WTC11 (cell line): Measurements from ENCODE around the gene PMS1. TPM values are rescaled to one million over a fixed set of nuclear protein-coding genes. Genes with fewer than 3 reads are reported as not detected.

Experiments
- ATAC-seq: fragments of 200-7000 bp; cut with Tn5 transposase; 2 replicates; pipeline ENCODE4 v1.10.0; 2021; ENCODE audit warnings: mild to moderate bottlenecking, moderate library complexity
- CTCF ChIA-PET: fragments of 300-600 bp; sonication (Branson Sonifier 250); formaldehyde crosslinking; loops from one replicate; lab custom pipeline; 2021; ENCODE audit warnings: antibody characterized with exemption; lab: Charles Lee
- POLR2A ChIA-PET: fragments of 350-600 bp; sonication (Branson Sonifier 250); formaldehyde crosslinking; loops from one replicate; lab custom pipeline; 2021; ENCODE audit warnings: antibody characterized with exemption; lab: Charles Lee
- DNase-seq: peaks from one replicate; pipeline ENCODE4 v3.0.0; 2021; ENCODE audit warnings: low spot score
- H3K27ac Mint-ChIP-seq: 2 replicates; pipeline ENCODE4 v1.8.0; 2021; ENCODE audit warnings: mixed read lengths
- H3K27me3 Mint-ChIP-seq: 2 replicates; pipeline ENCODE4 v1.8.0; 2021; ENCODE audit warnings: low read depth, mild to moderate bottlenecking, moderate library complexity, mixed read lengths
- H3K36me3 Mint-ChIP-seq: 2 replicates; pipeline ENCODE4 v1.8.0; 2021; ENCODE audit warnings: mixed read lengths
- H3K4me1 Mint-ChIP-seq: 2 replicates; pipeline ENCODE4 v1.8.0; 2022; ENCODE audit warnings: mixed read lengths
- H3K4me3 Mint-ChIP-seq: 2 replicates; pipeline ENCODE4 v1.8.0; 2021; ENCODE audit warnings: mild to moderate bottlenecking, moderate library complexity, mixed read lengths
- H3K9me3 Mint-ChIP-seq: 2 replicates; pipeline ENCODE4 v1.8.0; 2021; ENCODE audit warnings: mixed read lengths
- ETV6 ChIP-seq: sonication (generic); formaldehyde crosslinking; IDR thresholded peaks from 2 replicates; pipeline ENCODE4 v1.8.1; 2022; ENCODE audit warnings: mild to moderate bottlenecking, missing genetic modification reagents
- GABPB1 ChIP-seq: sonication (generic); formaldehyde crosslinking; IDR thresholded peaks from 2 replicates; pipeline ENCODE4 v1.8.1; 2023; ENCODE audit warnings: mild to moderate bottlenecking, missing genetic modification reagents
- GRHL2 ChIP-seq: fragments of 250-450 bp; sonication (Bioruptor Pico); IDR thresholded peaks from 2 replicates; pipeline ENCODE4 v1.8.0; 2022; ENCODE audit warnings: mild to moderate bottlenecking, moderate library complexity; ENCODE audit not compliant: insufficient replicate concordance, severe bottlenecking
- NFATC4 ChIP-seq: fragments of 250-450 bp; sonication (Bioruptor Pico); IDR thresholded peaks from 2 replicates; pipeline ENCODE4 v1.9.0; 2021; ENCODE audit warnings: mild to moderate bottlenecking
- NFE2L1 ChIP-seq: sonication (generic); formaldehyde crosslinking; IDR thresholded peaks from 2 replicates; pipeline ENCODE4 v1.8.1; 2023; ENCODE audit warnings: missing genetic modification reagents
- NR3C1 ChIP-seq: sonication (generic); formaldehyde crosslinking; conservative IDR thresholded peaks from 2 replicates; pipeline ENCODE4 v1.8.1; 2023; ENCODE audit warnings: low read depth, mild to moderate bottlenecking, missing genetic modification reagents
- RELA ChIP-seq: sonication (generic); formaldehyde crosslinking; IDR thresholded peaks from 2 replicates; pipeline ENCODE4 v1.8.1; 2022; ENCODE audit warnings: missing genetic modification reagents, mild to moderate bottlenecking, borderline replicate concordance
- SOX15 ChIP-seq: fragments of 250-450 bp; sonication (Bioruptor Pico); IDR thresholded peaks from 2 replicates; pipeline ENCODE4 v1.9.0; 2021; ENCODE audit warnings: mild to moderate bottlenecking
- SP1 ChIP-seq: sonication (generic); formaldehyde crosslinking; conservative IDR thresholded peaks from 2 replicates; pipeline ENCODE4 v1.8.1; 2022; ENCODE audit warnings: missing genetic modification reagents
- TEAD1 ChIP-seq: sonication (generic); formaldehyde crosslinking; IDR thresholded peaks from 2 replicates; pipeline ENCODE4 v1.8.0; 2022; ENCODE audit warnings: mild to moderate bottlenecking, missing genetic modification reagents
- TEAD4 ChIP-seq: sonication (generic); formaldehyde crosslinking; IDR thresholded peaks from 2 replicates; pipeline ENCODE4 v1.8.0; 2022; ENCODE audit warnings: mild to moderate bottlenecking, missing genetic modification reagents
- TP53 ChIP-seq: sonication (generic); formaldehyde crosslinking; IDR thresholded peaks from 2 replicates; pipeline ENCODE4 v1.8.1; 2023; ENCODE audit warnings: mild to moderate bottlenecking, missing genetic modification reagents
- ZNF263 ChIP-seq: sonication (generic); formaldehyde crosslinking; IDR thresholded peaks from 2 replicates; pipeline ENCODE4 v1.8.1; 2022; ENCODE audit warnings: low read depth, mild to moderate bottlenecking, moderate library complexity, missing genetic modification reagents
- ZNF317 ChIP-seq: sonication (generic); formaldehyde crosslinking; IDR thresholded peaks from 2 replicates; pipeline ENCODE4 v1.8.1; 2023; ENCODE audit warnings: low read depth, mild to moderate bottlenecking, moderate library complexity, missing genetic modification reagents, borderline replicate concordance
- ZNF416 ChIP-seq: fragments of 250-450 bp; sonication (Bioruptor Pico); IDR thresholded peaks from 2 replicates; pipeline ENCODE4 v1.9.0; 2021; ENCODE audit warnings: mild to moderate bottlenecking, inconsistent platforms
- total RNA-seq: library from RNA; stranded (reverse); gene quantifications from 3 replicates; pipeline ENCODE4 v1.2.3, GENCODE V29; 2021
- TF ChIP-seq, protein P1 (sequence below): sonication (generic); formaldehyde crosslinking; IDR thresholded peaks from 2 replicates; pipeline ENCODE4 v1.8.0; 2023; ENCODE audit warnings: mild to moderate bottlenecking, missing genetic modification reagents
- TF ChIP-seq, protein P2 (sequence below): sonication (generic); formaldehyde crosslinking; IDR thresholded peaks from 2 replicates; pipeline ENCODE4 v1.8.0; 2022; ENCODE audit warnings: mild to moderate bottlenecking, missing genetic modification reagents
- TF ChIP-seq, protein P3 (sequence below): sonication (generic); formaldehyde crosslinking; IDR thresholded peaks from 2 replicates; pipeline ENCODE4 v1.8.1; 2022; ENCODE audit warnings: mild to moderate bottlenecking, moderate library complexity, missing genetic modification reagents
- TF ChIP-seq, protein P4 (sequence below): sonication (generic); formaldehyde crosslinking; IDR thresholded peaks from 2 replicates; pipeline ENCODE4 v1.8.0; 2022; ENCODE audit warnings: mild to moderate bottlenecking, missing genetic modification reagents
- TF ChIP-seq, protein P5 (sequence below): fragments of 250-450 bp; sonication (Bioruptor Pico); IDR thresholded peaks from 2 replicates; pipeline ENCODE4 v1.8.0; 2021; ENCODE audit warnings: mild to moderate bottlenecking
- TF ChIP-seq, protein P6 (sequence below): sonication (generic); formaldehyde crosslinking; IDR thresholded peaks from 2 replicates; pipeline ENCODE4 v1.8.1; 2023; ENCODE audit warnings: mild to moderate bottlenecking, missing genetic modification reagents, borderline replicate concordance
- TF ChIP-seq, protein P7 (sequence below): sonication (generic); formaldehyde crosslinking; IDR thresholded peaks from 2 replicates; pipeline ENCODE4 v1.8.0; 2023; ENCODE audit warnings: missing genetic modification reagents

The PMS1 gene
- total RNA-seq, 1 experiment from 2014 or later: 49.8 TPM

DNA sequence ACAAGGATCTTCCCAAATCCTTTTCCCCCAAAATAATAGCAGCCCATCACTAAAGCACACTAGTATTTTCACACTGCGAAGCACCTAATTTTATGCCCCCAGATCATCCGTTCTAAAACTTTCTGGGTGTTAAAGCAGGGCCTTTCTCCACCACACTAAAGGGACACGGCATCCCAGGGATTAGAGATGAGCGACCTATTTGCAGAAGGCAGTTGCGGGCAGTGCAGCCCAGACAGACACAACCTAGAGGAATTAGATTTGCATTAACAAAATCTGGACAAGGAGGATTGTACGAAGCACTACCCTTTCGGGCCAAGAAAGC lies 22.1 kb upstream of the PMS1 start (continued):
- TF ChIP-seq, protein P1, sequence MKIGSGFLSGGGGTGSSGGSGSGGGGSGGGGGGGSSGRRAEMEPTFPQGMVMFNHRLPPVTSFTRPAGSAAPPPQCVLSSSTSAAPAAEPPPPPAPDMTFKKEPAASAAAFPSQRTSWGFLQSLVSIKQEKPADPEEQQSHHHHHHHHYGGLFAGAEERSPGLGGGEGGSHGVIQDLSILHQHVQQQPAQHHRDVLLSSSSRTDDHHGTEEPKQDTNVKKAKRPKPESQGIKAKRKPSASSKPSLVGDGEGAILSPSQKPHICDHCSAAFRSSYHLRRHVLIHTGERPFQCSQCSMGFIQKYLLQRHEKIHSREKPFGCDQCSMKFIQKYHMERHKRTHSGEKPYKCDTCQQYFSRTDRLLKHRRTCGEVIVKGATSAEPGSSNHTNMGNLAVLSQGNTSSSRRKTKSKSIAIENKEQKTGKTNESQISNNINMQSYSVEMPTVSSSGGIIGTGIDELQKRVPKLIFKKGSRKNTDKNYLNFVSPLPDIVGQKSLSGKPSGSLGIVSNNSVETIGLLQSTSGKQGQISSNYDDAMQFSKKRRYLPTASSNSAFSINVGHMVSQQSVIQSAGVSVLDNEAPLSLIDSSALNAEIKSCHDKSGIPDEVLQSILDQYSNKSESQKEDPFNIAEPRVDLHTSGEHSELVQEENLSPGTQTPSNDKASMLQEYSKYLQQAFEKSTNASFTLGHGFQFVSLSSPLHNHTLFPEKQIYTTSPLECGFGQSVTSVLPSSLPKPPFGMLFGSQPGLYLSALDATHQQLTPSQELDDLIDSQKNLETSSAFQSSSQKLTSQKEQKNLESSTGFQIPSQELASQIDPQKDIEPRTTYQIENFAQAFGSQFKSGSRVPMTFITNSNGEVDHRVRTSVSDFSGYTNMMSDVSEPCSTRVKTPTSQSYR (CRISPR knock-in tag): no peak
- TF ChIP-seq, protein P2, sequence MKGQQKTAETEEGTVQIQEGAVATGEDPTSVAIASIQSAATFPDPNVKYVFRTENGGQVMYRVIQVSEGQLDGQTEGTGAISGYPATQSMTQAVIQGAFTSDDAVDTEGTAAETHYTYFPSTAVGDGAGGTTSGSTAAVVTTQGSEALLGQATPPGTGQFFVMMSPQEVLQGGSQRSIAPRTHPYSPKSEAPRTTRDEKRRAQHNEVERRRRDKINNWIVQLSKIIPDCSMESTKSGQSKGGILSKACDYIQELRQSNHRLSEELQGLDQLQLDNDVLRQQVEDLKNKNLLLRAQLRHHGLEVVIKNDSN: no peak
- no peak for TF ChIP-seq RELA
- TF ChIP-seq, protein P3, sequence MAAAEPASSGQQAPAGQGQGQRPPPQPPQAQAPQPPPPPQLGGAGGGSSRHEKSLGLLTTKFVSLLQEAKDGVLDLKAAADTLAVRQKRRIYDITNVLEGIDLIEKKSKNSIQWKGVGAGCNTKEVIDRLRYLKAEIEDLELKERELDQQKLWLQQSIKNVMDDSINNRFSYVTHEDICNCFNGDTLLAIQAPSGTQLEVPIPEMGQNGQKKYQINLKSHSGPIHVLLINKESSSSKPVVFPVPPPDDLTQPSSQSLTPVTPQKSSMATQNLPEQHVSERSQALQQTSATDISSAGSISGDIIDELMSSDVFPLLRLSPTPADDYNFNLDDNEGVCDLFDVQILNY (CRISPR knock-in tag): no peak
- TF ChIP-seq, protein P4, sequence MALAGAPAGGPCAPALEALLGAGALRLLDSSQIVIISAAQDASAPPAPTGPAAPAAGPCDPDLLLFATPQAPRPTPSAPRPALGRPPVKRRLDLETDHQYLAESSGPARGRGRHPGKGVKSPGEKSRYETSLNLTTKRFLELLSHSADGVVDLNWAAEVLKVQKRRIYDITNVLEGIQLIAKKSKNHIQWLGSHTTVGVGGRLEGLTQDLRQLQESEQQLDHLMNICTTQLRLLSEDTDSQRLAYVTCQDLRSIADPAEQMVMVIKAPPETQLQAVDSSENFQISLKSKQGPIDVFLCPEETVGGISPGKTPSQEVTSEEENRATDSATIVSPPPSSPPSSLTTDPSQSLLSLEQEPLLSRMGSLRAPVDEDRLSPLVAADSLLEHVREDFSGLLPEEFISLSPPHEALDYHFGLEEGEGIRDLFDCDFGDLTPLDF: no peak
- no peak for TF ChIP-seq ZNF416 (CRISPR knock-in tag)
- no peak for TF ChIP-seq ZNF263 (CRISPR knock-in tag)
- TF ChIP-seq SP1 (CRISPR knock-in tag): no peak
- TF ChIP-seq, protein P5, sequence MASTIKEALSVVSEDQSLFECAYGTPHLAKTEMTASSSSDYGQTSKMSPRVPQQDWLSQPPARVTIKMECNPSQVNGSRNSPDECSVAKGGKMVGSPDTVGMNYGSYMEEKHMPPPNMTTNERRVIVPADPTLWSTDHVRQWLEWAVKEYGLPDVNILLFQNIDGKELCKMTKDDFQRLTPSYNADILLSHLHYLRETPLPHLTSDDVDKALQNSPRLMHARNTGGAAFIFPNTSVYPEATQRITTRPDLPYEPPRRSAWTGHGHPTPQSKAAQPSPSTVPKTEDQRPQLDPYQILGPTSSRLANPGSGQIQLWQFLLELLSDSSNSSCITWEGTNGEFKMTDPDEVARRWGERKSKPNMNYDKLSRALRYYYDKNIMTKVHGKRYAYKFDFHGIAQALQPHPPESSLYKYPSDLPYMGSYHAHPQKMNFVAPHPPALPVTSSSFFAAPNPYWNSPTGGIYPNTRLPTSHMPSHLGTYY (CRISPR knock-in tag): no peak
- no peak for TF ChIP-seq SOX15 (CRISPR knock-in tag)
- TF ChIP-seq, protein P6, sequence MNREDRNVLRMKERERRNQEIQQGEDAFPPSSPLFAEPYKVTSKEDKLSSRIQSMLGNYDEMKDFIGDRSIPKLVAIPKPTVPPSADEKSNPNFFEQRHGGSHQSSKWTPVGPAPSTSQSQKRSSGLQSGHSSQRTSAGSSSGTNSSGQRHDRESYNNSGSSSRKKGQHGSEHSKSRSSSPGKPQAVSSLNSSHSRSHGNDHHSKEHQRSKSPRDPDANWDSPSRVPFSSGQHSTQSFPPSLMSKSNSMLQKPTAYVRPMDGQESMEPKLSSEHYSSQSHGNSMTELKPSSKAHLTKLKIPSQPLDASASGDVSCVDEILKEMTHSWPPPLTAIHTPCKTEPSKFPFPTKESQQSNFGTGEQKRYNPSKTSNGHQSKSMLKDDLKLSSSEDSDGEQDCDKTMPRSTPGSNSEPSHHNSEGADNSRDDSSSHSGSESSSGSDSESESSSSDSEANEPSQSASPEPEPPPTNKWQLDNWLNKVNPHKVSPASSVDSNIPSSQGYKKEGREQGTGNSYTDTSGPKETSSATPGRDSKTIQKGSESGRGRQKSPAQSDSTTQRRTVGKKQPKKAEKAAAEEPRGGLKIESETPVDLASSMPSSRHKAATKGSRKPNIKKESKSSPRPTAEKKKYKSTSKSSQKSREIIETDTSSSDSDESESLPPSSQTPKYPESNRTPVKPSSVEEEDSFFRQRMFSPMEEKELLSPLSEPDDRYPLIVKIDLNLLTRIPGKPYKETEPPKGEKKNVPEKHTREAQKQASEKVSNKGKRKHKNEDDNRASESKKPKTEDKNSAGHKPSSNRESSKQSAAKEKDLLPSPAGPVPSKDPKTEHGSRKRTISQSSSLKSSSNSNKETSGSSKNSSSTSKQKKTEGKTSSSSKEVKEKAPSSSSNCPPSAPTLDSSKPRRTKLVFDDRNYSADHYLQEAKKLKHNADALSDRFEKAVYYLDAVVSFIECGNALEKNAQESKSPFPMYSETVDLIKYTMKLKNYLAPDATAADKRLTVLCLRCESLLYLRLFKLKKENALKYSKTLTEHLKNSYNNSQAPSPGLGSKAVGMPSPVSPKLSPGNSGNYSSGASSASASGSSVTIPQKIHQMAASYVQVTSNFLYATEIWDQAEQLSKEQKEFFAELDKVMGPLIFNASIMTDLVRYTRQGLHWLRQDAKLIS (CRISPR knock-in tag): no peak

DNA sequence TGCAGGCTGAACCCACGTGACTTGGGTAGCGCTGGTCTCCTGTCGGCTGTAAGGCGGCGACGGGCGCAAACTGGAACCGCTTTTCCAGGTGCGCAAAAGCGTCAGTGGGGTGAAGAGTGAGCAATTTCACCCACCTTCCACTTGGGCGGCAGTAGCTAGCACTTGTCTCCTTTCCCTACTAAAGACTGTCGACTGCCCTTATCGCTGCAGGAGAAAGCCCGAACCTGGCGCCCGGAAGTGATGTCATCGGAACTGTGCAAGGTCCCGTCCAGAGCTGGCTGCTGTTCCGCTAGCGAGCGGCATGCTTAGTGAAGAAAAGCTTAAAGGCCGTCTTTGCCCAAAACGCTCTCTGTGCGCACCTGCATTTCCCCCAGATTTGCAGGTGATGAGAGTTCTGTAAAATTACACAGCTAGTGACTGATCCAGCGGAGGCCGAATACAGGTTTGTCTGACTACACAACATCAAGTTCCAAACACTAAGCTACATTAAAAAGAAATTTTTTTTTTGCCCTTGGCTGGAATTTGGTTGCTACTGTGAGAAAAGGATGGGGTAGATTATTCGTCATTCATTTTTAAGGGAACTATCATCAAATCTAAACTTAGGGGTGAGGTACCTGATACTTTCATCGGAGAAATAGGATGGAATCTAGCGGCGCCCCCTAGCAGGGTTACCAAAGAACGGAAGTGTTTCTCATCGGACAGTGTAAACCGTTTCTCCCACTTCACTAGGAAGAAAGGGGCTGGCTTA lies 21.5 kb upstream of the PMS1 start, which contains the start of gene OSGEPL1:
Gene OSGEPL1, minus strand, starts transcription at position 242 of the 748 bp plus-strand sequence. CDS start 1,152 bp downstream, outside the sequence.
- Mint-ChIP-seq H3K4me3 (peak within 1 kb of the TSS; percentile 89), H3K4me1 (peaks cover 3% of the 10 kb centered on the region; the same call in 1 of the 2 replicates), H3K36me3 (peaks cover 12% of the 10 kb centered on the region), H3K9me3 (no peaks in the 10 kb centered on the region), H3K27ac (peak within 1 kb of the TSS; percentile 96), H3K27me3 (no peaks in the 10 kb centered on the region)
- DNase-seq (peak; percentile 93), ATAC-seq (peak; percentile 97)
- CTCF ChIA-PET: interaction anchor here (0.8 to 2.4 kb wide), 23 partner anchors 9 to 557 kb away, joined by 3 to 15 read pairs (median 4); partner anchors contain the start of genes ANKAR, ASNSD1, HIBCH and ORMDL1
- POLR2A ChIA-PET: interaction anchor here (0.7 to 1.3 kb wide), 7 partner anchors 9 to 557 kb away, joined by 3 to 15 read pairs (median 4); partner anchors contain the start of genes ANKAR, HIBCH, ORMDL1 and PMS1
- TF ChIP-seq GRHL2 (CRISPR knock-in tag) (no peak), TP53 (CRISPR knock-in tag) (no peak), NFATC4 (CRISPR knock-in tag) (no peak), ZNF263 (CRISPR knock-in tag) (no peak), ETV6 (CRISPR knock-in tag) (peak; percentile 82), TEAD4 (CRISPR knock-in tag) (no peak), TEAD1 (CRISPR knock-in tag) (0 out of 2 replicates have a peak, but pooled peaks have one; percentile 51), GABPB1 (CRISPR knock-in tag) (peak; percentile 77), SOX15 (CRISPR knock-in tag) (no peak), ZNF416 (CRISPR knock-in tag) (no peak), NFE2L1 (CRISPR knock-in tag) (0 out of 2 replicates have a peak, but pooled peaks have one; percentile 25), NR3C1 (CRISPR knock-in tag) (no peak), ZNF317 (CRISPR knock-in tag) (no peak)
- TF ChIP-seq, protein P4: 0 out of 2 replicates have a peak, but pooled peaks have one; percentile 53
- TF ChIP-seq, protein P7, sequence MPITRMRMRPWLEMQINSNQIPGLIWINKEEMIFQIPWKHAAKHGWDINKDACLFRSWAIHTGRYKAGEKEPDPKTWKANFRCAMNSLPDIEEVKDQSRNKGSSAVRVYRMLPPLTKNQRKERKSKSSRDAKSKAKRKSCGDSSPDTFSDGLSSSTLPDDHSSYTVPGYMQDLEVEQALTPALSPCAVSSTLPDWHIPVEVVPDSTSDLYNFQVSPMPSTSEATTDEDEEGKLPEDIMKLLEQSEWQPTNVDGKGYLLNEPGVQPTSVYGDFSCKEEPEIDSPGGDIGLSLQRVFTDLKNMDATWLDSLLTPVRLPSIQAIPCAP: no peak
